IPS-NIHi7 (cell line): Measurements from ENCODE around the gene KIAA1671.
A peak's percentile ranks its signal among the peaks of the same experiment; 100 is the strongest.
"Not testable (repeated sequence)": the region's sequence is repeated elsewhere in the genome, so short reads cannot be mapped to it uniquely, and the experiment has no call there.

Experiments used
- DNase-seq: peaks from one replicate; pipeline ENCODE4 v3.0.0; 2012; ENCODE audit warnings: mixed read lengths; ENCODE audit errors: extremely low spot score

The KIAA1671 gene

GRCh38 chr22:25196326-25196725 lies 243.8 kb downstream of the KIAA1671 start:
- DNase-seq, result no peak

GRCh38 chr22:25197340-25197739 lies 244.8 kb downstream of the KIAA1671 start:
- no peak for DNase-seq

- no peak for DNase-seq
Observed at GRCh38 chr22:25199731-25200520, 247.4 kb downstream of the KIAA1671 start, which contains the start of gene CRYBB3. TSS of gene CRYBB3 (plus strand) at chr22:25199858. CDS start at chr22:25201397, 1,539 bp downstream.

- no peak for DNase-seq
Observed at GRCh38 chr22:25200967-25201366, 248.5 kb downstream of the KIAA1671 start.

GRCh38 chr22:25201557-25202273 lies 249.2 kb downstream of the KIAA1671 start:
- no peak for DNase-seq

- DNase-seq, result peak; percentile 92
Observed at GRCh38 chr22:25202290-25202921, 249.9 kb downstream of the KIAA1671 start.

GRCh38 chr22:25203082-25203481 lies 250.6 kb downstream of the KIAA1671 start:
- DNase-seq, result no peak

- DNase-seq, result not testable (repeated sequence)
Observed at GRCh38 chr22:25204547-25204946, 252.0 kb downstream of the KIAA1671 start.

GRCh38 chr22:25205847-25206246 lies 253.3 kb downstream of the KIAA1671 start:
- no peak for DNase-seq

GRCh38 chr22:25206998-25207397 lies 254.5 kb downstream of the KIAA1671 start:
- DNase-seq, result no peak

- DNase-seq, result no peak
Observed at GRCh38 chr22:25207553-25208157, 255.1 kb downstream of the KIAA1671 start.

- DNase-seq, result no peak
Observed at GRCh38 chr22:25208328-25208727, 255.8 kb downstream of the KIAA1671 start.

GRCh38 chr22:25208743-25209505 lies 256.4 kb downstream of the KIAA1671 start:
- DNase-seq, result no peak

GRCh38 chr22:25210793-25211192 lies 258.3 kb downstream of the KIAA1671 start:
- no peak for DNase-seq

GRCh38 chr22:25212337-25212736 lies 259.8 kb downstream of the KIAA1671 start:
- DNase-seq, result no peak

- DNase-seq, result no peak
Observed at GRCh38 chr22:25213221-25213620, 260.7 kb downstream of the KIAA1671 start.

GRCh38 chr22:25216230-25216629 lies 263.7 kb downstream of the KIAA1671 start:
- no peak for DNase-seq

GRCh38 chr22:25219211-25219689 lies 266.7 kb downstream of the KIAA1671 start, which contains the start of gene CRYBB2:
TSS of gene CRYBB2 (plus strand) at chr22:25219639. CDS start at chr22:25221430, 1,791 bp downstream.
- DNase-seq, result no peak

- no peak for DNase-seq
Observed at GRCh38 chr22:25219948-25220442, 267.5 kb downstream of the KIAA1671 start.

- no peak for DNase-seq
Observed at GRCh38 chr22:25221790-25222189, 269.3 kb downstream of the KIAA1671 start.
